IMR-90 (cell line): ENCODE data around the gene BAD.

ENCODE experiments used
- CHD1 ChIP-seq: IDR thresholded peaks from 2 replicates; pipeline ENCODE4 v1.6.1; 2012; ENCODE audit warnings: low read depth, low read length, improper control_type of control experiment
- MAFK ChIP-seq: IDR thresholded peaks from 2 replicates; pipeline ENCODE4 v1.6.1; 2012; ENCODE audit warnings: low read depth, low read length, improper control_type of control experiment
- POLR2A ChIP-seq: IDR thresholded peaks from 2 replicates; pipeline ENCODE4 v1.6.1; 2012; ENCODE audit warnings: mild to moderate bottlenecking, low read depth, low read length
- RFX5 ChIP-seq: IDR thresholded peaks from 2 replicates; pipeline ENCODE4 v1.8.0; 2012; ENCODE audit warnings: low read depth, mild to moderate bottlenecking, low read length, moderate library complexity
- USF2 ChIP-seq: fragments of 150-350 bp; IDR thresholded peaks from 2 replicates; pipeline ENCODE4 v1.6.1; 2017; ENCODE audit warnings: mild to moderate bottlenecking, antibody characterized with exemption, low read length, low read depth
- TF ChIP-seq, protein P1 (sequence below): conservative IDR thresholded peaks from 2 replicates; pipeline ENCODE4 v1.5.1; 2012; ENCODE audit warnings: mild to moderate bottlenecking, low read depth, low read length, improper control_type of control experiment

GRCh38 chr11:64318766-64319761 lies 34.6 kb upstream of the BAD start:
- TF ChIP-seq POLR2A (no peak), USF2 (no peak), CHD1 (no peak), MAFK (no peak), RFX5 (no peak)
- TF ChIP-seq, protein P1, sequence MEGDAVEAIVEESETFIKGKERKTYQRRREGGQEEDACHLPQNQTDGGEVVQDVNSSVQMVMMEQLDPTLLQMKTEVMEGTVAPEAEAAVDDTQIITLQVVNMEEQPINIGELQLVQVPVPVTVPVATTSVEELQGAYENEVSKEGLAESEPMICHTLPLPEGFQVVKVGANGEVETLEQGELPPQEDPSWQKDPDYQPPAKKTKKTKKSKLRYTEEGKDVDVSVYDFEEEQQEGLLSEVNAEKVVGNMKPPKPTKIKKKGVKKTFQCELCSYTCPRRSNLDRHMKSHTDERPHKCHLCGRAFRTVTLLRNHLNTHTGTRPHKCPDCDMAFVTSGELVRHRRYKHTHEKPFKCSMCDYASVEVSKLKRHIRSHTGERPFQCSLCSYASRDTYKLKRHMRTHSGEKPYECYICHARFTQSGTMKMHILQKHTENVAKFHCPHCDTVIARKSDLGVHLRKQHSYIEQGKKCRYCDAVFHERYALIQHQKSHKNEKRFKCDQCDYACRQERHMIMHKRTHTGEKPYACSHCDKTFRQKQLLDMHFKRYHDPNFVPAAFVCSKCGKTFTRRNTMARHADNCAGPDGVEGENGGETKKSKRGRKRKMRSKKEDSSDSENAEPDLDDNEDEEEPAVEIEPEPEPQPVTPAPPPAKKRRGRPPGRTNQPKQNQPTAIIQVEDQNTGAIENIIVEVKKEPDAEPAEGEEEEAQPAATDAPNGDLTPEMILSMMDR, result no peak
